BLaER1 treated with 17β-estradiol and CSF1 and Interleukin-3, amounts not matched to agents 10 nM and 100 nM (cell line): ENCODE data around the gene ZNF652.

ENCODE experiments used
- H3K27ac ChIP-seq, 11 experiments: shearing (Covaris generic); formaldehyde crosslinking; 2 replicates each; pipeline ENCODE4 v1.8.1; 2022
- H3K27me3 ChIP-seq, 11 experiments: shearing (Covaris generic); formaldehyde crosslinking; 2 replicates each; pipeline ENCODE4 v1.8.1; 2022
- H3K36me3 ChIP-seq, 11 experiments: shearing (Covaris generic); formaldehyde crosslinking; 2 replicates each; pipeline ENCODE4 v1.8.1; 2022
- H3K4me1 ChIP-seq, 10 experiments: shearing (Covaris generic); formaldehyde crosslinking; 2 replicates each; pipeline ENCODE4 v1.8.1; 2022
- H3K4me2 ChIP-seq, 11 experiments: shearing (Covaris generic); formaldehyde crosslinking; 2 replicates each; pipeline ENCODE4 v1.8.1; 2022
- H3K4me3 ChIP-seq, 10 experiments: shearing (Covaris generic); formaldehyde crosslinking; 2 replicates each; pipeline ENCODE4 v1.8.1; 2022
- H3K9ac ChIP-seq, 11 experiments: shearing (Covaris generic); formaldehyde crosslinking; 2 replicates each; pipeline ENCODE4 v1.8.1; 2022
- H3K9me3 ChIP-seq, 11 experiments: shearing (Covaris generic); formaldehyde crosslinking; replicated peaks in 1 of 11; 2 replicates each; pipeline ENCODE4 v1.8.1; 2022
- H4K20me1 ChIP-seq, 11 experiments: shearing (Covaris generic); formaldehyde crosslinking; 2 replicates each; pipeline ENCODE4 v1.8.1; 2022
- Cebpa-rat ChIP-seq, 11 experiments: shearing (Covaris generic); IDR thresholded peaks; 2 replicates each; pipeline ENCODE4 v1.8.1; 2022

Gene ZNF652

DNA sequence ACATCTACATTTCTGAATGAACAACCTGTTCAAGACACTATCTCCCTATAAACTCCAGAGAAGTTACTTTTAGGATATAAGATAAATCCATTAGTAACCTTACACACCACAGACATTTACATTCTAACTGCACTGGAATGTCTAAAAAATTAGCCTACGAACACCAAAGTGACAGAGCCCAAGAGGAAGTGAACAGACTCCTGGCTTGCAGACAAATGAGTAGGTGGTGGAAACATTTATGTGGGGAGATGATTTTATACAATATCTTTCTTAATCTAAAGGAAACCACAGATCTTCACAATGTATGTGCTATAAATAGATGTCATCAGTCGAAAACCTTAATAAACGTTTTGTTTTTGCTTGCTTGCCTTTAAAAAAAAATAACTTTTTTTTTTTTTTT, 18.8 kb downstream of the ZNF652 start:
- Histone ChIP-seq H3K9ac (peak overlapping the region in 10 of 11 experiments; percentile 41 to 78 (median 68); a peak in 18 of 22 replicates), H3K27ac (peak overlapping the region in 10 of 11 experiments; percentile 36 to 89 (median 82); a peak in 19 of 22 replicates), H3K4me2 (peak overlapping the region; percentile 68 to 90 (median 81)), H3K36me3 (peaks cover 0 to 6% (median 0%) of the 10 kb centered on the region in 11 experiments; a peak in 1 of 22 replicates), H3K27me3 (no peaks in the 10 kb centered on the region), H3K4me3 (peak overlapping the region in 4 of 10 experiments; percentile 5 to 27 (median 13); a peak in 2 of 20 replicates), H3K9me3 (peaks cover 0 to 6% (median 0%) of the 10 kb centered on the region in 11 experiments; a peak in 1 of 22 replicates), H4K20me1 (peaks cover 0 to 90% (median 0%) of the 10 kb centered on the region in 11 experiments; a peak in 6 of 22 replicates), H3K4me1 (peaks cover 59 to 93% (median 79%) of the 10 kb centered on the region in 10 experiments)
- TF ChIP-seq Cebpa-rat (IDR thresholded peaks at IDR 0.05), result no peak

DNA sequence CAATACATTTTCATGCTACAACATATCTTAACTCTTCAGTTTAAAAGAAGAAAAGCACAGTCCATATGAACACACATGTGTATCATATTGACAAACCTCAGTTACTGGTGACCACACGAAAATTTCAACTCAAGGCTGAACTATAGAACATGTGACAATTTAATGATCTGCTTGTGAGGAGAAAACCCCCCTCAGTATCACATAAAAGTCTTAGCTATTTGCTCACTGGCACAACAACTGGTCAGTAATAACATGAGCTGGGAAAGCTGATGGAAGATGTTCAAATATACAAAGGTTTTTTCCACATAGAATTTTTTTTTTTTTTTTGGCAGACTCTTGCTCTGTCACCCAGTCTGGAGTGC, 19.5 kb downstream of the ZNF652 start:
- Histone ChIP-seq H3K4me3 (peak overlapping the region in 5 of 10 experiments; percentile 15 to 27 (median 20); a peak in 7 of 20 replicates), H4K20me1 (peaks cover 0 to 91% (median 0%) of the 10 kb centered on the region in 11 experiments; a peak in 6 of 22 replicates), H3K9ac (peak overlapping the region; percentile 41 to 75 (median 60); a peak in 19 of 22 replicates), H3K4me2 (peak overlapping the region; percentile 68 to 90 (median 81); a peak in 21 of 22 replicates), H3K4me1 (peaks cover 56 to 94% (median 82%) of the 10 kb centered on the region in 10 experiments), H3K36me3 (peaks cover 0 to 5% (median 0%) of the 10 kb centered on the region in 11 experiments; a peak in 2 of 22 replicates), H3K27me3 (no peaks in the 10 kb centered on the region), H3K9me3 (no peaks in the 10 kb centered on the region), H3K27ac (peak overlapping the region in 9 of 11 experiments; percentile 69 to 89 (median 85); a peak in 18 of 22 replicates)
- TF ChIP-seq Cebpa-rat (IDR thresholded peaks at IDR 0.05), result no peak

DNA sequence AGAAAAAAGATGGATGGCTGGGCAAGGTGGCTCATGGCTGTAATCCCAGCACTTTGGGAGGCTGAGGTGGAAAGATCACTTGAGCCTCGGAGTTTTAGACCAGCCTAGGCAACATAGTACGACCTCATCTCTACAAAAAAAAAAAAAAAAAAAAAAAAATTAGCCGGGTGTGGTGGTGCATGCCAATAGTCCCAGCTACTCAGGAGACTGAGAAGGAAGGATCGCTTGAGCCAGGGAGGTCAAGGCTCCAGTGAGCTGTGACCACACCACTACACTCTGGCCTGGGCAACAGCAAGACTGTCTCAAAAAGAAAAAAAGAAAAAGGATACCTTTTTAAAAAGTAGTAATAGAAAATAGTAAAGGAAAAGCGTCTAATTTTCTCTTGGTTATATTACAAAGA, 20.7 kb downstream of the ZNF652 start:
- Histone ChIP-seq H3K36me3 (peaks cover 0 to 8% (median 0%) of the 10 kb centered on the region in 11 experiments; a peak in 2 of 22 replicates), H3K4me3 (peak overlapping the region in 2 of 10 experiments; percentile 26 to 36; a peak in 3 of 20 replicates), H3K9ac (peak overlapping the region in 10 of 11 experiments; percentile 45 to 75 (median 71); a peak in 18 of 22 replicates), H3K4me1 (peaks cover 51 to 85% (median 73%) of the 10 kb centered on the region in 10 experiments), H3K27ac (peak overlapping the region in 9 of 11 experiments; percentile 69 to 89 (median 85); a peak in 19 of 22 replicates), H4K20me1 (peaks cover 0 to 85% (median 0%) of the 10 kb centered on the region in 11 experiments; a peak in 6 of 22 replicates), H3K4me2 (peak overlapping the region; percentile 68 to 90 (median 81)), H3K27me3 (no peaks in the 10 kb centered on the region), H3K9me3 (no peaks in the 10 kb centered on the region)
- TF ChIP-seq Cebpa-rat (IDR thresholded peaks at IDR 0.05), result no peak

DNA sequence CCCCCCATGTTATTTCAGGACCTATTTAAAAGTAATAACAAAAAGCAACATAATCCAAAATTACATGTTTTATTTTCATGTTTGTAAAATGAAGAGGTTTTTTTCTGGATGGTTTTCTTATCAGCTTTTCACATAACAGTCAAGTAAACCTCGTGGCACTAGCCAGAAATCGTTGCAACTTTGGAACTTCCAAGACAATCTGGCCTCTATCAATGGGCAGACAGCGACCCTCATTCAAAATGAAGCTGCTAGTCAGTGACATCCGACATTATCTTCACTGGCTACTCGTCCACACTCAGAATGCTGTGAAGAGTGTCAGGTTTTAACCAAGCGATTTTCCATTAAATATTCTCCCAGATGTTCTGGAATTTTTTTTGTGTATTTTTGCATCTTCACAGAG, 22.7 kb downstream of the ZNF652 start:
- no peak overlapping the region for H3K4me3 ChIP-seq
- no peaks in the 10 kb centered on the region for H3K27me3 ChIP-seq
- no peak overlapping the region for H3K9ac ChIP-seq
- H3K27ac ChIP-seq, result no peak overlapping the region
- no peaks in the 10 kb centered on the region for H3K9me3 ChIP-seq
- H3K36me3 ChIP-seq, result peaks cover 0 to 8% (median 0%) of the 10 kb centered on the region in 11 experiments; a peak in 2 of 22 replicates
- peaks cover 0 to 86% (median 5%) of the 10 kb centered on the region in 11 experiments; a peak in 5 of 22 replicates for H4K20me1 ChIP-seq
- no peak for TF ChIP-seq Cebpa-rat (IDR thresholded peaks at IDR 0.05)
- peak overlapping the region in 3 of 11 experiments; percentile 75 to 90 (median 81); a peak in 4 of 22 replicates for H3K4me2 ChIP-seq
- peaks cover 43 to 69% (median 56%) of the 10 kb centered on the region in 10 experiments for H3K4me1 ChIP-seq

DNA sequence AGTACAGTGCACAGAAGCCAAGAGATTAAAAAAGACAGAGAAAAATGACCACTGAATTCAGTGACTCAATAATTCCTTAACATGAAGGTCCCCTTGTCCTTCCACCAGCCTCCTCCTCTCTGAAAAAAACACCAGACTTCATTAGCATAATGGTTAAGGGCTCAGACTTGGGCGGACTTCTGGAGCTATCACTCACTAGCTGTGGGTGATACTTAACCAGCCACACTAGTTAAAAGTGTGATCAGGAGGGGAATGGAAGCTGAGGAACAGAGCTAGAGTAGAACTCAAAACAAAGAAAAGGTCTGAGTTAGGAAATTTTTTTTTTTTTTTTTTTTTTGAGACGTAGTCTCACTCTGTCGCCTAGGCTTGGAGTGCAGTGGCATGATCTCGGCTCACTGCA, 23.2 kb downstream of the ZNF652 start:
- Histone ChIP-seq H3K36me3 (peaks cover 0 to 8% (median 0%) of the 10 kb centered on the region in 11 experiments; a peak in 2 of 22 replicates), H3K4me2 (peak overlapping the region in 3 of 11 experiments; percentile 4 to 27 (median 25); a peak in 2 of 22 replicates), H4K20me1 (peaks cover 0 to 88% (median 5%) of the 10 kb centered on the region in 11 experiments; a peak in 5 of 22 replicates), H3K9ac (no peak overlapping the region), H3K27me3 (no peaks in the 10 kb centered on the region), H3K27ac (no peak overlapping the region), H3K4me1 (peaks cover 39 to 69% (median 51%) of the 10 kb centered on the region in 10 experiments), H3K9me3 (no peaks in the 10 kb centered on the region), H3K4me3 (no peak overlapping the region)
- TF ChIP-seq Cebpa-rat (IDR thresholded peaks at IDR 0.05), result no peak

DNA sequence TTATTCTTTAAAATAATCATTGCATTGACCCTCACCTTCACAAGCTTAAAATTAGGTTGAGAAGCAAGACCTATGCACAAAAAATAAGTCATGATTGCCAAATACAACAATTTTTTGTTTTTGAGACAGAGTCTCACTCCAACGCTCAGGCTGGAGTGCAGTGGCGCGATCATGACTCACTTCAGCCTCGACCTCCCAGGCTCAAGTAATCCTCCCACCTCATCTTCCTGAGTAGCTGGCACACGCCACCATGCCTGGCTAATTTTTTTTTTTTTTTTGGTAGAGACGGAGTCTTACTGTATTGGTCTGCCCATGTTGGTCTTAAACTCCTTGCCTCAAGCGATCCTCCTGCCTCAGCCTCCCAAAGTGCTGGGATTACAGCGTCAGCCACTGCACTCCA, 24.2 kb downstream of the ZNF652 start:
- no peak overlapping the region for H3K4me3 ChIP-seq
- H3K9ac ChIP-seq, result no peak overlapping the region
- no peak for TF ChIP-seq Cebpa-rat (IDR thresholded peaks at IDR 0.05)
- H3K27me3 ChIP-seq, result no peaks in the 10 kb centered on the region
- H3K27ac ChIP-seq, result no peak overlapping the region
- H4K20me1 ChIP-seq, result peaks cover 0 to 83% (median 6%) of the 10 kb centered on the region in 11 experiments; a peak in 5 of 22 replicates
- peaks cover 0 to 8% (median 0%) of the 10 kb centered on the region in 11 experiments; a peak in 2 of 22 replicates for H3K36me3 ChIP-seq
- peaks cover 29 to 62% (median 43%) of the 10 kb centered on the region in 10 experiments for H3K4me1 ChIP-seq
- no peaks in the 10 kb centered on the region for H3K9me3 ChIP-seq
- peak overlapping the region in 10 of 11 experiments; percentile 4 to 57 (median 28); a peak in 16 of 22 replicates for H3K4me2 ChIP-seq

DNA sequence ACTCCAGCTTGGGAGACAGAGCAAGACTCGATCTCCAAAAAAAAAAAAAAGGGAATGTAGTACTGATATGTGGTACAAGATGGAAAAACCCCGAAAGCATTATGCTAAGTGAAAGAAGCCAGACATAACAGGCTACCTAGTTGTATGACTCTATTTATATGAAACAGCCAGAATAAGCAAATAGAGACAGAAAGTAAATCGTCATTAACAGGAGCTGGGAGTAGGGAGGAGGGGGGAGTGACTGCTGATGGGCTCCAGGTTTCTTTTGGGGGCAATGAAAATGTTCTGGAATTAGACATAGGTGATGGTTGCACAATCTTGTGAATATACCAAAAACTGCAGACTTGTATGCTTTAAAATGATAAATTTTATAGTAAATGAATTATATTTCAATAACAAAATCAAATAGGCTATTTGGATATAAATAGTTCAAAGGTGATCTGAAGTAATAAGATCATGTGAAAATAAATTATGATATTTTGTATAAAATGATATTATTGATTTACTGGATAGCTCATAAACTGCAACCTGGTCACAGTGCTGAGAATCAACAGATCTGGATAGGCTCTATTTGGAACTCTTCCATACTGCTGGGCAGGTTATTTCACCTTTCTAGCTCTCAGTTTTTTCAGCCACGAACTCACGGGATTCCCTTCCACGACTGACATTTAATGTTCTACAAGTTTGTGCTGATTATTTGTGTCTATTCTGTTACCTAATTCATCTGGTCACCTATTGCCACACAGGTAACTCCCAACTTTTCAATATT, 27.1 kb downstream of the ZNF652 start:
- no peaks in the 10 kb centered on the region for H3K9me3 ChIP-seq
- H3K4me3 ChIP-seq, result no peak overlapping the region
- peaks cover 0 to 5% (median 0%) of the 10 kb centered on the region in 11 experiments; a peak in 2 of 22 replicates for H3K36me3 ChIP-seq

DNA sequence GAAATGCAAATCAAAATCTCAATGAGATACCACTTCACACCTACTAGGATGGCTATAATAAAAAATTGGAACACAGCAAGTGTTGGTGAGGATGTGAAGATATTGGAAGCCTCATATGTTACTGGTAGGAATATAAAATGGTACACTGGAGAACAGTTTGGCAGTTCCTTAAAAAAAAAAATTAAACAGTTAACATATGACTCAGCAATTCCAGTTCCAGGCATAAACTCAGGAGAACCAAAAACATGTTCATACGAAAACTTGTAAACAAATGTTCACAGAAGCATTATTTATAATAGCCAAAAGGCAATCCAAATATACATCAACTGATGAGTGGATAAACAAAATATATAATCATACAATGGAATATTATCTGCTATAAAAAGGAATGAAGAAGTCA, 28.2 kb downstream of the ZNF652 start:
- TF ChIP-seq Cebpa-rat (IDR thresholded peaks at IDR 0.05), result no peak
- Histone ChIP-seq H3K27ac (no peak overlapping the region), H4K20me1 (peaks cover 0 to 76% (median 9%) of the 10 kb centered on the region in 11 experiments; a peak in 11 of 22 replicates)

More for the DNA sequence above, 27.1 kb downstream of the ZNF652 start:
- H3K4me1 ChIP-seq, result peaks cover under 1 to 32% (median 15%) of the 10 kb centered on the region in 10 experiments; a peak in 18 of 20 replicates
- H3K9ac ChIP-seq, result no peak overlapping the region
- no peak for TF ChIP-seq Cebpa-rat (IDR thresholded peaks at IDR 0.05)
- no peak overlapping the region for H3K27ac ChIP-seq
- H3K4me2 ChIP-seq, result no peak overlapping the region
- H3K27me3 ChIP-seq, result no peaks in the 10 kb centered on the region
- H4K20me1 ChIP-seq, result peaks cover 0 to 75% (median 9%) of the 10 kb centered on the region in 11 experiments; a peak in 8 of 22 replicates

More for the DNA sequence above, 28.2 kb downstream of the ZNF652 start:
- Histone ChIP-seq H3K9me3 (no peaks in the 10 kb centered on the region), H3K9ac (no peak overlapping the region), H3K4me1 (peaks cover 0 to 26% (median 12%) of the 10 kb centered on the region in 10 experiments; a peak in 16 of 20 replicates), H3K4me2 (peak overlapping the region in 3 of 11 experiments; percentile 1 to 30 (median 11); a peak in 3 of 22 replicates), H3K4me3 (no peak overlapping the region), H3K27me3 (no peaks in the 10 kb centered on the region), H3K36me3 (peaks cover 0 to 3% (median 0%) of the 10 kb centered on the region in 11 experiments; a peak in 1 of 22 replicates)
